Esophagus (tissue), 2 donors: Measurements from ENCODE around the gene SCD5. TPM values are rescaled to one million over a fixed set of nuclear protein-coding genes. Genes with fewer than 3 reads are reported as not detected.

Experiments used
- H3K27ac ChIP-seq, 2 donors: one replicate each; pipeline ENCODE4 v1.5.1; 2013; ENCODE audit warnings: low read depth in 2 of 2, mild to moderate bottlenecking in 2 of 2, inconsistent platforms in 1 of 2, low read length in 1 of 2, moderate library complexity in 1 of 2
- H3K27me3 ChIP-seq, 2 donors: one replicate each; pipeline ENCODE4 v1.6.1; 2013; ENCODE audit warnings: low read length in 2 of 2, control low read depth in 1 of 2, mild to moderate bottlenecking in 1 of 2; ENCODE audit not compliant: insufficient read depth in 2 of 2, control insufficient read depth in 1 of 2
- H3K36me3 ChIP-seq, 2 donors: one replicate each; pipeline ENCODE4 v1.6.1; 2013; ENCODE audit warnings: low read length in 1 of 2; ENCODE audit not compliant: control insufficient read depth in 2 of 2, insufficient read depth in 2 of 2
- H3K4me1 ChIP-seq, 2 donors: one replicate each; pipeline ENCODE4 v1.6.1; 2013; ENCODE audit warnings: low read length in 1 of 2; ENCODE audit not compliant: control insufficient read depth in 2 of 2, insufficient read depth in 2 of 2
- H3K4me3 ChIP-seq, 2 donors: one replicate each; pipeline ENCODE4 v1.5.1; 2013; ENCODE audit warnings: low read length in 2 of 2, mild to moderate bottlenecking in 2 of 2, low read depth in 1 of 2, moderate library complexity in 1 of 2
- H3K9me3 ChIP-seq, 2 donors: one replicate each; pipeline ENCODE4 v1.6.1; 2013; ENCODE audit warnings: mild to moderate bottlenecking in 2 of 2, low read depth in 1 of 2, low read length in 1 of 2, moderate library complexity in 1 of 2; ENCODE audit not compliant: control insufficient read depth in 2 of 2, insufficient read depth in 1 of 2
- WGBS, 2 donors: extraction: QIAGEN DNeasy Blood & Tissue Kit; methylation state at CpG; one replicate each; pipeline ENCODE4 v1.1.7; 2013; 5-methylcytosine and 5-hydroxymethylcytosine counted together
- polyA plus RNA-seq, 2 donors: library from polyadenylated mRNA; stranded (reverse); fragments of 200-250 nt; gene quantifications; one replicate each; pipeline ENCODE4 v1.2.3, GENCODE V29; 2013
- donor health status: healthy with polysubstance abuse.
- donor health status: Bipolar disorder and iron deficiency.

SCD5 gene
- polyA plus RNA-seq, 2 donors, result 2.5 to 2.9 TPM

- Histone ChIP-seq H3K9me3 (no peaks in the 10 kb centered on the region), H3K27me3 (no peaks in the 10 kb centered on the region), H3K4me3 (no peak overlapping the region), H3K4me1 (no peaks in the 10 kb centered on the region), H3K36me3 (no peaks in the 10 kb centered on the region), H3K27ac (no peak overlapping the region)
- WGBS, 2 donors, result 84% methylated on average over 2 of the region's 2 CpGs
Measured at GRCh38 chr4:82698412-82698811, 100.2 kb downstream of the SCD5 start.

DNA sequence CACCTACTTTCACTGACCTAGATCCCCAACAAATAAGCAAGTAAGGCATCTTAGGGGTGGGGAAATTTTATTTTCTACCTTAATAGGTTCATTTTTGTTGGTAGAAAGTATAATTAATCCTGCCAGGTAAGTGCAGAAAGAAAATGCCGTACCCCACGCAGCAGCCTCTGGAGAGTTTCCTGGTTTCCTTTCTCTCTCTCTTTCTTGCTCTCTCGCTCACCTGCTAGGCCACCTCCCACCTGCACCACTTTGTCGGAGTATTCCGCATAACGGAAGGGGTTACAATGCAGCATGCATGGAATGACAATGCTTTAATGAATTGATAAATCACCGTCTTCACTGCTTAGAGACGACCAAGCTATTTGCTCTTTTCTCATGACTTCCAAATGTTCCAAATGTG, 101.0 kb downstream of the SCD5 start:
- no peaks in the 10 kb centered on the region for H3K4me1 ChIP-seq
- no peaks in the 10 kb centered on the region for H3K36me3 ChIP-seq
- no peak overlapping the region for H3K27ac ChIP-seq
- H3K27me3 ChIP-seq, result no peaks in the 10 kb centered on the region
- 75 to 78% methylated on average over 8 of the region's 8 CpGs for WGBS, 2 donors
- no peak overlapping the region for H3K4me3 ChIP-seq
- H3K9me3 ChIP-seq, result no peaks in the 10 kb centered on the region

DNA sequence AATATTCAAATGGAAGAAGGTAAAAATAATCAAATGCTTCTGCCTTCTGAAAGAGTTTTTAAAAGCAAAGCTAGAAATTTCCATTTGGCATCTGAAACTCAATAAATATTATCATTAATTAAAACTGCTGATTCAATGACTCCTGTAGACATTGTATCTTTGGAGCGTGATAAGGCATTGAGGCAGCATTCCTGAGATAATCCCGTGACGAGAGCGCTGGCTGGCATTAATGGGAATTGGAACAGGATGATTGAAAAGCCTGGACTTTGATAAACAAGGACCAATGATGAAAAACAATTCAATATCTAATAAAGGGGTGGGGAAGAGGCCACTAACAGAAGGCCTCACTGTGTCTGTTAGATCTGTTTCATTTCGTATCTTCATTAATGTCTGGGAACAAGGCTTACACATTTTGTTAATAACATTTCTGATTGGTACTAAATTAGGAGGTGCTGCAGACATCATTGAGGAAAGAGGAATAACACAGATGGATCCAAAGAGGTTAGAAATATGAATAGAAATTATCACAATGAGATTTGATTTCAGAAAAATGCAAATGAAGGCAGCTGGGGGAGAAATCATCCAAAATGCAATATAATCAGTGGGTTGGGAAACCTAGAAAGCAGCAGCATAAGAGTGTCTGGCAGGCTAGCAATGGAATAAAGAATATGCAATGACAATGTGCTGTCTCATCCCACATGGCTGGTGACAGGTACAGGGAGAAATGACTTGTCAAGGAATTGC, 102.3 kb downstream of the SCD5 start:
- H3K4me3 ChIP-seq, result no peak overlapping the region
- no peaks in the 10 kb centered on the region for H3K4me1 ChIP-seq
- H3K27ac ChIP-seq, result no peak overlapping the region
- H3K27me3 ChIP-seq, result no peaks in the 10 kb centered on the region
- WGBS, 2 donors, result 51 to 63% methylated on average over 5 of the region's 5 CpGs
- H3K9me3 ChIP-seq, result peaks cover 0 to 2% of the 10 kb centered on the region in 2 donors
- H3K36me3 ChIP-seq, result no peaks in the 10 kb centered on the region

DNA sequence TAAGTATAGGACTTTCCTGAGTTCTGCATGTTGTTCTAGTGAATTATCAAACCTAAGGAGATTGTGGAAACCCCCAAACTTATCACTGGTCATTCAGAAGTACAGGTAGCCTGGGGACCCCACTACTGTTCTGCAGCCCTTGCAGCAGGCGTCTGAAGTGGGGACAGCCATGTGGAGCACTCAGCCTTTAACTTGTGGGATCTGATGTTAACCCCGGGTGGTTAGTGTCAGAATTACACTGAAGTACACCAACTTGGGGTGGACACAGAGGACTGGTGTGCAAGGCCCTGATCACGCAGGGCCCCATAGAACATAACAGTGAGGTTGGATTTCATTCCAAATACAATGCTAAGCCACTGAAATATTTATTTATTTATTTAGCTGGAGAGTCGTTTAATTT, 103.7 kb downstream of the SCD5 start:
- Histone ChIP-seq H3K27me3 (no peaks in the 10 kb centered on the region), H3K4me3 (no peak overlapping the region), H3K36me3 (no peaks in the 10 kb centered on the region), H3K4me1 (no peaks in the 10 kb centered on the region), H3K9me3 (peaks cover 0 to 2% of the 10 kb centered on the region in 2 donors), H3K27ac (no peak overlapping the region)
- 87 to 88% methylated on average over 4 of the region's 4 CpGs for WGBS, 2 donors

GRCh38 chr4:82694046-82694445, 104.5 kb downstream of the SCD5 start:
- Histone ChIP-seq H3K36me3 (no peaks in the 10 kb centered on the region), H3K9me3 (peaks cover 0 to 2% of the 10 kb centered on the region in 2 donors), H3K4me1 (no peaks in the 10 kb centered on the region), H3K4me3 (no peak overlapping the region), H3K27me3 (no peaks in the 10 kb centered on the region), H3K27ac (no peak overlapping the region)
- 87 to 89% methylated on average over 8 of the region's 8 CpGs for whole genome bisulfite sequencing, 2 donors

DNA sequence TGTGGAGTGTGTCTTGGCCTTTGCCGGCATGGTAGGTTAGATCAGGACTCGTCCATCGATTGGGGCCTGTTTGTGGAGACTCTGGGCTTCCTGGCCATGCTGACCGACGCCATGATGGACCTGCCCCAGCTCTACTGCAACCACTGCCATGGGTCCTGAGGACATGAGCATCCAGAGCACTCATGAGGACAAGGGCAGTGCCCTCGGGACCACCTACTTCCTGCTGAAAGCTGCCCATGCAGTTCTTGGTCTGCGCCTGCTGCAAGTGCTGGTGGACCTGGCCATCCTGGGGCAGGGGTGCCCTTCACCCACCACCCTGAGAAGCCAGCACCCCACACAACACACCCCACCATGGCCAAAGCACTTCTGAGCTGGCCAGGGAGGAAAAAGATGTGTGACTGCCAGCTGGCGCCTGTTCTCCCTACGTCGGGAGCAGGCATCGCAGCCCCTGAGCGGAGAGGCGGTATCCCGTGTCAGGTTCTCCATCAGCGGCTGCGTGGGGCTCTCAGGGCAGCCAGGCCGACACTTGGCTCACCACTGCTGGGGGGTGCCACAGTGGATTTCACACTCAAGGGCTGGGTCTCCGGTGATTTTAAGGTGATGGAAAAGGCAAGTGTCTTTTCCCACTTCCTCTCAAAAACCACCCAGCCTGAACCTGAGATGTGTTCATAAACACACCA, 106.4 kb downstream of the SCD5 start:
- Histone ChIP-seq H3K27me3 (no peaks in the 10 kb centered on the region), H3K4me1 (no peaks in the 10 kb centered on the region), H3K4me3 (no peak overlapping the region), H3K36me3 (no peaks in the 10 kb centered on the region), H3K9me3 (peaks cover 0 to 2% of the 10 kb centered on the region in 2 donors), H3K27ac (no peak overlapping the region)
- WGBS, 2 donors, result 95% methylated on average over 18 of the region's 18 CpGs

DNA sequence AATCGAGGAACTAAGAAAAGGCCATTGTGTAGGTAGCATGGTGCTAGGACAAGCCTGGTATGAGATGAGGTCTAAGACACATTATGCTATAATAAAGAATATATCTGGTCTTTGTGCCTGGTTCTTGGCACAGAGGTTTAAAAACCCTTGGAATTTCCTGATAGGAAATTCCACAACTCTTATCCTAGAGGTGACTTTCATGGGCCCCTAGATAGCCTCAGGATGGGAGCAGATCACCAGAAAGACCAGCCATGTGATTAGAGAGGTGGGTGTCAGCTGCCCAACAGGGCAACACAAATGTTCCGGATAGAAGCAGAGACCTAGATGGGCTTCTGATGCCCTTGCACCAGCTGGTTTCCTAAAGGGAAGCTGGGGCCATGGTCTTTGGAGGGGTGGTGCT, 107.2 kb downstream of the SCD5 start:
- Histone ChIP-seq H3K9me3 (peaks cover 0 to 2% of the 10 kb centered on the region in 2 donors), H3K4me3 (no peak overlapping the region), H3K4me1 (no peaks in the 10 kb centered on the region), H3K36me3 (no peaks in the 10 kb centered on the region), H3K27ac (no peak overlapping the region), H3K27me3 (no peaks in the 10 kb centered on the region)
- 83 to 89% methylated on average over 2 of the region's 2 CpGs for WGBS, 2 donors

DNA sequence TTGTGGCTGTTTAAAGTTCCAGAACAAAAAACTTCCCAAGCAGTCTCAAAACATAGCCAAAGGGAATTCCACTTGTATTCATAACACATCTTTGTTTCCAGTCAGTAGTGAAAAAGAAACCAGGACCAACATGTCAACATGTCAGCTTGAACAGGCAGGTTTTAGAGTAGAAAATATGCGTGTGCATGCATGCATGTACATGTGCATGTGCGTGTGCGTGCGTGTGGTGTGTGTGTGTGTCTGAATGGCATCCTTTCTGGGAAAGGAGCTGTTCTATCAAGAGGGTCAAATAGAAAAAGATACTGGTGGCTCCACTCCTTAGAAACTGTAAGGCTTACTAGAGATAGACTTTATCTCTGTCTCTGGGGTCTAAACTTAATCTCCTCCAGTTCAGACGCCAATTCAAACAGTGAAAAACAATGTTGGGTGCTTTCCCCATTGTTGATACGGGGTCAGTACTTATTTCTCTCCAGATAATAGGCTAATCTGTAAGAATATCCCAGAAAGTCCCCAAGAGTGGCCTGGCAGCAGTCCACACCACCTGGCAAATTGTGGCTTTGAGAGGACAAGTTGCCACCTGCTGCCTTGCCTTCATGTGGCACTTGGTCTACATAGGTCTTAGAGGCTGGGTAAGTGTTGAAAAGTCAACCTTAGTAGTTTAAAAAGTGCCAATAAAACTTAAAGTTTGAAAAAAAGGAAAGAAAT, 110.4 kb downstream of the SCD5 start:
- no peaks in the 10 kb centered on the region for H3K36me3 ChIP-seq
- 47 to 71% methylated on average over 6 of the region's 6 CpGs for WGBS, 2 donors
- no peak overlapping the region for H3K27ac ChIP-seq

GRCh38 chr4:82687531-82687930, 111.1 kb downstream of the SCD5 start:
- Histone ChIP-seq H3K27ac (no peak overlapping the region), H3K4me3 (no peak overlapping the region), H3K9me3 (peaks cover 0 to 2% of the 10 kb centered on the region in 2 donors), H3K36me3 (no peaks in the 10 kb centered on the region), H3K4me1 (no peaks in the 10 kb centered on the region), H3K27me3 (no peaks in the 10 kb centered on the region)
- WGBS, 2 donors, result 75 to 77% methylated on average over 6 of the region's 6 CpGs

More for the DNA sequence above, 110.4 kb downstream of the SCD5 start:
- H3K27me3 ChIP-seq, result no peaks in the 10 kb centered on the region
- no peak overlapping the region for H3K4me3 ChIP-seq
- peaks cover 0 to 2% of the 10 kb centered on the region in 2 donors for H3K9me3 ChIP-seq
- H3K4me1 ChIP-seq, result no peaks in the 10 kb centered on the region
